GM19035 (cell line): ENCODE results near the gene SEC14L1.

Experiments
- ATAC-seq: cut with Tn5 transposase; IDR thresholded peaks from one replicate; pipeline ENCODE4 v1.9.1; 2021; ENCODE audit not compliant: unreplicated experiment

SEC14L1 gene

DNA sequence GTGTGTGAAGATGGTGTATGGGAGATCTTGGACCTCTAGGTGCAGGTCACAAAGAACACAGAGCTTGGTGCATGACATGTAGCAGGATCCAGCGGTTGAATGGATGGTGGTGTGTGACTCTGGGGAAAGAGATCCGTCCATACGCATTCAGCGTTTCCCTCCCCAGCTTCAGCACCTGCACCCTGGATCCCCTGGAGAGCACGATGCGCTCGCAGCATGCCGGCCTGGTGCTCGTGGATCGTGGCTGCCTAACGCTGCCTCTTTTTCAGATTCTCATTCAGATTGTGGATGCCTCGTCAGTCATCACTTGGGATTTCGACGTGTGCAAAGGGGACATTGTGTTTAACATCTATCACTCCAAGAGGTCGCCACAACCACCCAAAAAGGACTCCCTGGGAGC, 70.9 kb downstream of the SEC14L1 start:
- ATAC-seq = no peak

DNA sequence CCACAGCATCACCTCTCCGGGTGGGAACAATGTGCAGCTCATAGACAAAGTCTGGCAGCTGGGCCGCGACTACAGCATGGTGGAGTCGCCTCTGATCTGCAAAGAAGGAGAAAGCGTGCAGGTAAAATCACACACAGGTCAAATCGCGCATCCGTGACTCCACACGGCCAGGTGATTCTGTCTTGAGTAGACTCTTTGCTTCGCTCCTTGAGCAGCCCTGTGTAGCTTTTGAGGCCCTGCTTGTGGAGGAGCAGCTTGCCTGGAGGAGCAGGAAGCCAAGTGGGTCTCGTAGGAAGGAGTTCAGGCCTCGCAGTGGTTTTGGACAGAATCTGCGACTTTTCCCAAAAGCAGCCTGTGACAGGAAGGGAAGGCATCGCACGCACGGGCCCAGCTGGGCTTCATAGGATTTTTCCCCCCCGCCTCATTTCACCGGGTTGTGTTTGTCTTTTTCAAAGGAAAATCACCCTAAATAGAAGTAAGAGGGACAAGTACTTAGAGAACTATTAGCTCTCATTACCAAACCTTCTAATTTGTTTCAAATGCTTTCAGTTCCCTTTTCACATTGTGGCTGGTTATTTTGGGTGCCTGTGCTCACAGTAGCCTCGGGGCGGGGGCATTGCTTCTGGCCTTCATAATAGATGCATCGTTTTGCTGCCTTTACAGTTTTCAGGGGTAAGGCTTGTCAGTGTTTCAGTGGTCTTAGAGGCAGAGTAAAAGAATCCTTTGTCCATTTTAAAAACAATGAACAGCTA, 71.5 kb downstream of the SEC14L1 start:
- ATAC-seq = no peak

DNA sequence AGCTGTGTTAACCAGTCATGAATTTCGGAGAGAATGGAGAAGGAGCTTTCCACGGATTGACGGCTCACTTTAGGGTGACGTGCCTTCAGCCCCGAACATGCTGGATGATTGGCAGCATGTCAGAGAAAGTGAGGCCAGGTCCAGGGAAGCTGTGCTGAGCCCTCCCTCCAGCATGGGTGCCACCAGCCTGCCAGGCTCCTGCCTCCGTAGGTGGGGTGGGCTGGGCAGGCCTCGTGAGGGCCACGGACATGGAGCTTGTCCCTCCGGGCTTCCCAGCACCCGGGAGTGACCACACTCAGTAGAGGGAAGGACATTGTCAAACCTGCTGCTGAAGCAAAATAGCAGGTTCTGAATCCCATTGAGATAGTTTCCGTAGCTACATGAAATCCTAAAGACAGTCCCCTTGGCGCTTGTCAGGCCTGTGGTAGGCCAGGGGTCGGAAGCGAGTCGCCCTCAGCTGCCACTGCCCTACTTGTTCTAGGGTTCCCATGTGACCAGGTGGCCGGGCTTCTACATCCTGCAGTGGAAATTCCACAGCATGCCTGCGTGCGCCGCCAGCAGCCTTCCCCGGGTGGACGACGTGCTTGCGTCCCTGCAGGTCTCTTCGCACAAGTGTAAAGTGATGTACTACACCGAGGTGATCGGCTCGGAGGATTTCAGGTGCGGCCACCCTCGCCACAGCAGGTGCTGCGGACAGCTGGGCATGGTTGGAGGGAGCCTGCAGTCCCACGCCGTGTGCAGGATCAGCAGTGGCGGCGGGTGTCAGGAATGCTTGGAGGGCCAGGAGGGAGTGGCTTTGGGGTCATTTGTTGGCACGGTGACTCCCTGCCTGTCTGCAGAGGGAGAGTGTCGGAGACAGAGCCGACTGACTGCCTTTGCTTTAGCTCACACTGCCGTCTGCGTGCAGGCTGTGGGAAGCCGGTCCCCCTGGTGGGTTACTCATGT, 72.3 kb downstream of the SEC14L1 start:
- no peak for ATAC-seq

DNA sequence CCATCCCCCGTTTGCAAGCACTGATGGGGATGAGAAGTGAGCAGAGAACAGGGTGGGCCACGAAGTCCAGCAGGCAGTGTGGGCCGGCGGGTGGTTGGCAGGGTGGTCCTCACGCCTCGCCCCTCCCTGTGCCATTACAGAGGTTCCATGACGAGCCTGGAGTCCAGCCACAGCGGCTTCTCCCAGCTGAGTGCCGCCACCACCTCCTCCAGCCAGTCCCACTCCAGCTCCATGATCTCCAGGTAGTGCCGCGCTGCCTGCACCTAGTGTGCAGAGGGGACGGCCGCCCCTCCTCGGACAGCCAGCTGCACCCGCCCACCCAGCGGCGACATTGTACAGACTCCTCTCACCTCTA, 73.0 kb downstream of the SEC14L1 start:
- no peak for ATAC-seq

DNA sequence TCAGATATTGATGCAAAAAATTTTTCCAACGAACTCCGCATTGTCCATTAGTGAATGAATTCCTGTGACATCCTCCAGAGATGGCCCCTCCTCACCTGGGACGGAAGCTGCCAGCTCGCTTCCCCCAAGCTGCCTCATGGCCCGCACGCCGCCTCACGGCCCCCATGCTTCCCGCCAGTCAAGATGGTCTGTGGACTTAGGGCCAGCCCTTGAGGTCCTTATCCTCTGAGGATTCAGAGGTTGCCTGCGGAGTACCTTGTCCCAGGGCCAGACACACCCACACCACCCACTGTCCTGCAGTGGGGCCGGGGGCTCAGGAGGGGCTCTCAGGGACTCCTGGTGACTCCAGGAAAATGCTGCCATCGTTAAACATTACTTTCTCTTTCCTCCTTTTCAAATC, 73.6 kb downstream of the SEC14L1 start:
- ATAC-seq = no peak

DNA sequence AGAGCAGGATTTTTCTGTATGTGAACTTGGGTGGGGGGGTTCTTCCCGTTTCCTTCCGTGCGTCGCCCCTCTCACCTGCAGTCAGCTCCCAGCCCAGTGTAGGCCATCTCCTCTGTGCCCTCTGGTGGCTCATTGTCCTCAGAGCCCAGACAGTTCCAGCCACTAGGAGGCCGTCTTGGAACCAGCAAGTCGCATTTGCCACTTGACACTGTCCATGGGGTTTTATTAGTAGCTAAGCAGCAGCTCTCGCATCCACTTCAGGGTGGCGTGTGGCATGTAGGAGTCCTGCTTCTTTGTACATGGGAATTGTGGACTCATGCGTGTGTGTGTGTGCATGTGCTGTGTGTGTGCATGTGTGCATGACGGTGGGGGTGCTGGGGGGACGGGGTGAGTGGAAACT, 74.0 kb downstream of the SEC14L1 start:
- ATAC-seq = no peak

DNA sequence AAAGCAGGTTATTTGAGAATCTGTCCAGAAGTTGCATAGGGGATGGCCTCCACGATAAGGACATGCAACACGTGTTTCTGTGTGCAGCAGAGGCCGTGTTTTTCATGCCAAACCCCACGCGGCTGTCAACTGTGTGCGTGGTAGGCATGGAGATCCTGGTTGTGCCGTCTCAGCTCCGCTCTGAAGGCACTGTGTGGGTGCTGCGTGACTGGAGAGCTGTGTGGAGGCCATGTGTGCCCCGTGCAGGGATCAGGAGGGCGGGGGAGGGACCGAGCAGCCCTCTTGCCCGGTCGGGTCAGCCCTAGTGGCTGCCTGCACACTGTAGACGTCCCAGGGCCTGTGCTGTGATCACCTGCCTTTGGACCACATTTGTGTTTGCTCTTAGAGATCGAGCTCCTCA, 74.5 kb downstream of the SEC14L1 start:
- ATAC-seq = no peak

DNA sequence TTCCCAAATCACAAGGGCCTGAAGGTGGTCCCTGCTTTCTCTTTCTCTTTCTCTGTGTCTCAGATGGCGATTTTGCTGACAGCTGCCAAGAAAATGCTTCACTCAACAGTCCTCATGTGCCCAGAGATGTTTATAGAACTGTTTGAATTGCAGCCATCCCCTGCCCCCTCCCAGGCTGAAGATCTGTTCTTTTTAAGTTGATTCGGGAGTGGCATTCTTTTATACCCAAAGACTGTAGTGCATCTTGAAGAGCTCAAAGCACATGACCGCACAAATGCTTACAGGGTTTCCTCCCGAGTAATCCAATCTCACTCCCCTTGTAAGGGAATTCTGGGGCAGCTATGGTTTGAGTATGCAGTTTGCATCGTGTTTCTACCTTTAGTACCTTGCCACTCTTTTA, 75.7 kb downstream of the SEC14L1 start:
- no peak for ATAC-seq

DNA sequence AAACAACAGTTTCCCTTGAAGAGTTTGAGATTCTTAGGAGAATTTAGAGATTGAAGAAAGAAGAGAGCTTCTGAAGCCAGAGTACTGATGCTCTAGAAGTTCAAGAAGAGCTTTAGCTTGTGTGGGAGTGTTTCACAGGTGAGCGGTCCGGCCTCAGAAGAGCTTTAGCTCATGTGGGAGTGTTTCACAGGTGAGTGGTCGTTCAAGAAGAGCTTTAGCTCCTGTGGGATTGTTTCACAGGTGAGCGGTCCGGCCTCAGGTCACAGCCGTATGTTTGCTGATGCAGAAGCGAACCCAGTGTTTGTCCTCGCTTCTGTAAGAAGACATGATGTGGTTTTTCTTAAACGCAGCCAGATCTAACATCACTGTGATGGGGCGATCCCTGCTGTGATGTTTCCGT, 76.4 kb downstream of the SEC14L1 start:
- ATAC-seq = no peak

DNA sequence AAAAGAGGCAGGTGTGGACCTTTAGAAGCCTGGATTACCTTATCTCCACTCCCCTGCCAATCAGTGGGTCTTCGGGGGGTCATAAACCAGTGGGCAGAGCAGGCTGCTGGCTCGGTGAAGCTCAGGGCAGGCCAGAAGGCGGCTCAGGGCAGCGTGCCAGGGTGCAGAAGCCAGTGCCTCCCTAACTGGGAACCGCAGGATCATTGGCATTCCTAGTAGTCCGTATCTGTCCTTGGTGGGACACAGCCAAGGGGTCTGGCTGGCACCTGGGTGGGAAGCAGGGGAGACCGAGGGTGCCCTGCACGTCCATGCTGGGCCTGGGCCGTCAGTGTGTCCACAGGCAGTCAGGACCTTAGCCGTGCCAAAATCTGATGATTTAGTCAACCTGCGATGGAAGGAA, 76.8 kb downstream of the SEC14L1 start:
- no peak for ATAC-seq

DNA sequence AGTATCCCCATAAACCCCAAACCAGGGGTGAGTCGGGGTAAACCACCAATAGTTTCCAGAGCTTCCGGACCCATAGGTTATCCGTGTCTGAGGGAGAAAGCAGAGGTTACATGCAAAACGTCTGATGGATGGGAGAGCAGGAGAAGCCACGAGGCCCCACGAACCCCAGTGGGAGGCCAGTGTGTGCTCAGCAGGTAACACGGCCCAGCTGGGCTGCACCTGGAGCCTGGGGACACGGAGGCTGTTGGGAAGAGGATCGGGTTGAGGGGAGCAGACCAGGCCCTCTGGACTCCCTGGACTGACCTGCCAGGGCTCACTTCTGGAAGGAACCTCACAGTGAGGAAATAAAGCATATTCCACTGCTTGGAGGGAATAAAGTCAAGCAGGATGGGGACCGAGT, 78.1 kb downstream of the SEC14L1 start:
- ATAC-seq = no peak

DNA sequence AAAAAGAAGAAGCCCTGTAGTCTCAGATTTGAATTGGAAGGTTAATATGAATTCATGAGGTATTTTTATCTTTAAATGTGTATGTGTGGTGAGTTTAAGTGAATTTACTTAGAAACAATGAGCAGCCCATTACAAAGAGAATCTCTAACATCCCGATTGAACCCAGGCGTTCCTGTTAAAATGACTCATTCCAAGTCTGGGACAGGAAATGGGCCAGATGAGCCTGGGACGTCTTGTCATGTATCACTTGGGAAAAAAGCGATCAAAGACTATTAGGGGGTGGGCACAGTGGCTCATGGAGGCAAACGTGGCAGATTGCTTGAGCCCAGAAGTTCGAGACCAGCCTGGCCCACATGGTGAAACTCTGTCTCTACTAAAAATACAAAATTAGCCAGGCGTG, 81.6 kb downstream of the SEC14L1 start:
- no peak for ATAC-seq

DNA sequence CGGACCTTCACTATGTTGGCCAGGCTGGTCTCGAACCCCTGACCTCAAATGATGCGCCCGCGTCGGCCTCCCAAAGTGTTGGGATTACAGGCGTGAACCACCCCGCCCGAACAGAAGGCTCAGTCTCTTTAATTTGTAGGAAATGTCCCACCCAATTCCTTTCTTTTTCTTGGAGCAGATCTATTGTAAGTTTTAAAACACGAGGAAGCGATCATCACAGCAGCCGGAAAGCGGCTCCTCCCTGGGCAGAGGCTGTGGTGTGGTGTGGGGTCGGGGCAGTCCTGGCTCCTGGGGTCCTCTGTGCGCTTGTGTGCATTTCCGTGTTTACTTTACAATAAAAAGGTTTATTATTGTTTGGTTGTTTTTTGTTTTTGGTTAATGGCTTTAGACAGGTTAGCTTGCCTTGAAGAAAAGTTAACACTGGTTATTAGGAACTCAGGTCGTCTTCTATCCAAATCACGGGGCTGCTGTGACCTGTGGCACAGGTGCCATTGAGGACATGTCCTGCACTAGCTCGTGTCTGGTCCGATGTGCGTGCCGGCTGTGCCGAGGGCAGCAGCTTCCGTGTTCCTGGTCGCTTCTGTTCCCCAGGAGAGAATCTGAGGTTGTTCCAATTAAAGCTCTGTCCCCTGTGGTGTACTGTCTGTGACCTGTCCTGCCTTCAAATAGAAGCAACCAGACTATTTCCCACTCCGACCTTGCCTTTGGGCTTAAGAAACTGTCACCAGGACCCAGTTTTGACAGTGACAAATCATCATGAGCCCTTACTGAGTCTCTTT, 83.1 kb downstream of the SEC14L1 start:
- no peak for ATAC-seq

DNA sequence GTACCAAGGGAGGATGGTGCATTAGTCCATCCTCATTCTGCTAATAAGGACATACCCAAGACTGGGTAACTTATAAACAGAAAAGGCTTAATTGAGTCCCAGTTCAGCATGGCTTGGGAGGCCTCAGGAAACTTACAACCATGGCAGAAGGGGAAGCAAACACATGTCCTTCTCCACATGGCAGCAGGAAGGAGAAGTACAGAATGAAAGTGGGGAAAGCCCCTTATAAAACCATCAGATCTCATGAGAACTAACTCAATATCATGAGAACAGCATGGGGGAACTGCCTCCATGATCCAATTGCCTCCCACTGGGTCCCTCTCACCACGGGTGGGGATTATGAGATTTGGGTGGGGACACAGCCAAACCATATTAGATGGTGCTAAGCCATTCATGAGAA, 84.5 kb downstream of the SEC14L1 start:
- no peak for ATAC-seq

DNA sequence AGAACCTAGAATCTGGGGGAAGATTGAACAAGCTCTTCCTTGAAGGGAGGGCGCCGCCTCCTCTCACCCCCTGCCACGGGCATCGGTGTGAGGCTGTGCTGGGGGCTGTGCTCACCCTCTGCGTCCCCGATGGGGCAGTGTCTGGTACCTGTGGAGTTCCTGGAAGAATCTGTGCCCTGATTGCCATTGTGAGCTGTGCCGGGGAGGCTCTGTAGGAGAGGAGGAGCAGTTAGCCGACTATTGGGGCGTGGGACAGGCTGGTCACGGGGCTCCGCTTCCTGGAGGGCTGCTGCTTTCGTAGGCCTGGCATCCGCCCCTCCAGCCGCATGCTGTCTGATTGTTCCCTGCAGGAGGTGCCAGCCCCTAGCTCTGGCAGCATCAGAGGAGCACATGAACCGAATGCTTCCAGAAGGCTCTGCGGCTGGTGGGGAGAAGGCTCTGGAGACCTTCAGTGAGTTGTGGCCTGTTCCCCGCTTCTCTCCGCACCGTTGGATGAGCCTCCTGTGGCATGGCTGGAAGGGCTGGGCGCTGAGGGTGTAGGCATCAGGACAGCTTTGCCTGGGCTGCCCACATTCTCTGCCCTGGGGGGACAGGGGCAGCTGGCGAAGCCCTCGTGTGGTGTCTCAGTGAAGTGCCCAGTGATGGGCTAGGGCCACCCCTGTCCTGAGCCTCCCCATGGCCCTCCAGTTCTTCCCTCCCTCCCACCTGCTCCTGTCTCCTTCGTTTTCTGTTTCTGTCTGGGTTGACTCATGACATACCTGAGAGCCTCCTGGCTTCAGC, 86.9 kb downstream of the SEC14L1 start:
- ATAC-seq = no peak

DNA sequence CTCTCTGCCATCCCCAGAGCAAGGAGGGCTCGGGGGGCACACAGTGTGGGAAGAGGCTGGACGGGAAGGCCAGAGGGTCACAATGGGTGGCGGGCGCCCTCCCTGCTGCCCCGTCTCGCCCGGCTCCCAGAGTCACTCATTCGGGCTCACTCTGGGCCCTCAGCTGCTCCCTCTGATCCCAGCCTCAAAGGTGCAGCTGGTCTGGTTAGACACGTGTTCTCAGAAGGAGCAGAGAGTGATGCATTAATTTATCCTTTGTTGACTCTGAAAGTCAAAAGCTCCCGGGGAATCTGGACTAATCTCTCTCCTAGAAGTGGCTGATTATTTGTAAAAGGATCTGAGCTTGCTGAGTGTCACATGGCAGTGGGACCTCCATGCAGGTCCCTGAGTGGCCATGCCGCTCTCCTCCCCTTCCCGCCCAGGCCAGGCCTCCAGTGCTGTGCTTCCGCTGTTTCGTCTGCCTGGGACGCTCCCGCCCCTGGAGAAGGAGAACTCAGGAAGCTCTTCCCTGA, 87.5 kb downstream of the SEC14L1 start:
- no peak for ATAC-seq

DNA sequence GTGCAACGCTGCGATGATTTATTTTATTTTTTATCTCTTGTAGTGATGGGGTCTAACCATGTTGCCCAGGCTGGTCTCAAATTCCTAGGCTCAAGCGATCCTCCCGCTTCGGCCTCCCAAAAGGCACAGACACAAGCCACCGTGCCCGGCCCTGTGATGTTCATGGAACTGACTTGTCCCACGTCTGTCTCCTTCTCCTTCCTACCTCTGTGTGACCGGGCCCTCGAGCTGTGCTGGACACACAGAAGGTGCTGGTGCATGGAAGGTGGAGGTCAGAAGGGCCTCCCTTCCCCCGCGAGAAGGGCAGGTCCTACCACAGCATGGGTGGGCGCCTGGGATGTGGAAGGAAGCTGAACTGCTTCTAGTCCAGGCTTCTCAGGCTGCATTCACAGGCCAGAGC, 88.0 kb downstream of the SEC14L1 start:
- ATAC-seq = no peak

DNA sequence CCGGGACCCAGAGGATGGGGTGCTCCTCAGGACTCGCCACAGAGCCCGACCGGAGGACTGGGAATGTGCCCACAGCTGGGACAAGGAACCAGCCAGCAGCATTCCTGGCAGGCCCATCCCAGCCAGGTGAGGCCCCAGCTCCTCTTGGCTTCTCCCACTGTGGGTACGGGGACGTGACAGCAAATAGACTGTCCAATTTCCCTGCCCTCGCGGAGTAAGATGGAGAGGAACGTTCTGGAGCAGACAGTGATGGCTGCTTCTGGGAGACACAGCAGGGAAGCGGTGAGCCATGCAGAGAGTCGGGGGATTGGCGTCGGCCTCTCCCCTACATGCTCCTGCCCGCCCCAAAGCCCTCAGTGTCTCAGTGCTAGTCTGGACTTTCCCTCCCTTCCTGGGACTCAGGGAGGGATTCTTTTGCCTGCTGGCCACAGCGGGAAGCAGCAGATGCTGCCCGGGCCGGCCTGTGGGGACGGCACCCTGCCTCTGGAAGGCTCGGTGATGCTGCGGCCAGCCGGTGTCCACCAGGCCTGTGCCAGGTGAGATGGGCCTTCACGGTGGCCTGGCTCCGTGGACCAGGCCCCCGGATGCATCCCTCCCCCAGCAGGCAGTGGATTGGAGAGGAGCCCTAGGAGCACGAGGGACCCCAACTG, 89.1 kb downstream of the SEC14L1 start:
- ATAC-seq = no peak

DNA sequence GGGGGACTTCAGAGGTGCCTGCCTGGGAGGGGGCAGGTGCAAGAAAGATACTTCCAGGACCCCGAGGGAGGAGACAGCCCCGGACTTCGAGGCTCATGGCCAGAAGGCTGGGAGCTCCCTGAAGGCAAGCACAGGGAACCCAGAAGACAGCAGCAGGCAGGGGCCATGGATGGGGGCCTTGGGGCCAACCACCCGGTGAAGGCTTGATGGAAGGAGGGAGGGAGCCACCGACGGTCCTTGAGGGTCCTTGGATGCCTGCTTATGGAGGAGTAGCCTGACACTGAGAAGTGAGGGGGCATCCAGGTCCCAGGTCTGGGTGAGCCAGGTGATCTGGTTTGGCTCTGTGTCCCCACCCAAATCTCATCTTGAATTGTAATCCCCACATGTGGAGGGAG, 89.7 kb downstream of the SEC14L1 start:
- no peak for ATAC-seq
